ELR (cell line): ENCODE results near the gene GNB1L.

Experiments used
- DNase-seq: peaks from one replicate; pipeline ENCODE4 v3.0.0-alpha.2; 2015; ENCODE audit warnings: low read depth

The GNB1L gene

DNA sequence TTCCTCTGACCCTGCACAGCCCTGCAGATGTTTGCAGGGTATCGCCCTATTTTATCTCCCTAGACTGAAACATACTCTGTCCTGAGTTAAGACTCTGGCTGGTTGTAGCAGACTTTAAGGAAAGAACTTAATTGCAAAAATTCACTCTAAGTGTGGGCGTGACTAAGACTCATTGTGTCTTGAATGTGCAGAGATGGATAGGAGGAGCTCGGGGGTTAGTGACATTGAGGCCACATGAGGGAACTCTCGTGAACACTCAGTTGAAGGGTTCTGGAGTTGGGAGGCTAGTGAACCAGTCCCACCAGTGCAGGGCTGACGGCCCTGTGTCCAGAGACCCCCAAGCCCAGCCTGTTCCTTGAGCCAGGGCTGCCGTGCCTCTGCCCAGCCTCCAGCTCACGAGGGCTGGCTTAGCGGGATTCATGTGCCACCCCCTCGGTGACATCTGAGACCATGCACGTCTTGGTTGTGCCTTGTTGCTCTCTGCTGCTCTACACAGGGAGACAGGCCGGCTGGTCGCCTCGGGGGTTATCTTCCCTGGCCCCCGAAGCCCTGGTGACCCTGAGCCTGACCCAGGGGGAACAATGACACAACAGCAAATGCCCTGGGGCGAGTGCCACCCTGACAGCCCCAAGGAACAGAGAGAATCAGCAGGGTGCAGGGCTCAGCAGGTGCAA, 105.5 kb downstream of the GNB1L start:
- no peak for DNase-seq

DNA sequence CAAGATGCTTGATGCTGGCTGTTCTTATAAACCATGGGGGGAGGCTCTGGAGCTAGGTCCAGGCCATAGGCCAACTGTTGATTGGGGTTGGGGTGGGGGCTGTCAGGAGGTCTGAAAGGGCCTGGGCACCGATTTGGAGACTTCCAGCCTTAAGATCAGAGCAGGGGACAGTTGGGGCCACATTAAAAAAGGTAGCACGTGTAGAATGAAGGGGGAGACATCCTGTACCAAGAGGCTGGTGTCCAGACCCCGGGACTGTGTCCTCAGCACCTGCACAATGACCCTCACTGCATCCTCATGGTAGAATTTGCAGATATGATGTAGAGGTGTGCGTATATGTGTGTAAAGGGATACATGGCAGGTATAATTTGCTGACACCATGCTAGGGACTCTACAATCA, 106.5 kb downstream of the GNB1L start:
- no peak for DNase-seq

DNA sequence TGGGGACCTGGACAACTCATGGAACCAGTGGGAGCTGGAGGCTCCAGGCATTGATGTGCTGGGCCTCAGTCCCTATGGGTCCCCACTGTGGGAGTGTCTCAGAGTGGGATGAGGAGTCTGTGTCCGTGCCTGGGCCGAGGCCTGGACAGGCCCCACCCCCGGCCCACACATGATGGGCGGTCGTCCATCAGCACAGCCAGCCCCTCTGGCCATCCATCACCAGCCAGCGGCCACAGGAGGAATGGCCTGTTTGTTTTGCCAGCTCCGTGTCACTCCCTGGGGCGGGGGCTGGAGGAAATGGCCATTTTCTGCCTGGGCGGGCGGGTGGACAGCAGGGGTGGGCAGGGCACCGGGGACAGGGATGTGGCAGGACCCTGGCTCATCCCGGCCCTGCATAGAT, 107.1 kb downstream of the GNB1L start:
- no peak for DNase-seq

DNA sequence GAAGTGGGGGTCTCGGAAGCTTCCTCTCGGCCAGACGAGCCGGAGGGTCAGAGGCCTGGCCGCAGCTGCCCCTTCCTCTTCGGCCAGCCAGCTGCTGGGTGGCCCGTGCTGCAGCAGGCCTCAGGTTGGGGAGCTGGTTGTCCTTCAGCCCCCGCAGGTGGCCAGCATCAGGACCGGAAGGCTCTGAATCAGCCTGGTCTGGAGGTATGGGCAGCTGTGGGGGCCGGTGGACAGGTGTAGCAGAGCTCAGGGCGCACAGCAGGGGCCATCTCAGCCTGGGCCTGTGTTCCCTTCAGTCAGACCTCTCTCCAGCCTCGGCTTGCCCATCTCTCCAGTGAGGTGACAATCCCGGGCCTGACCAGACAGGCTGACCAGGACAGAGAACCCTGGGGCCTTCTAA, 107.9 kb downstream of the GNB1L start:
- DNase-seq = no peak

DNA sequence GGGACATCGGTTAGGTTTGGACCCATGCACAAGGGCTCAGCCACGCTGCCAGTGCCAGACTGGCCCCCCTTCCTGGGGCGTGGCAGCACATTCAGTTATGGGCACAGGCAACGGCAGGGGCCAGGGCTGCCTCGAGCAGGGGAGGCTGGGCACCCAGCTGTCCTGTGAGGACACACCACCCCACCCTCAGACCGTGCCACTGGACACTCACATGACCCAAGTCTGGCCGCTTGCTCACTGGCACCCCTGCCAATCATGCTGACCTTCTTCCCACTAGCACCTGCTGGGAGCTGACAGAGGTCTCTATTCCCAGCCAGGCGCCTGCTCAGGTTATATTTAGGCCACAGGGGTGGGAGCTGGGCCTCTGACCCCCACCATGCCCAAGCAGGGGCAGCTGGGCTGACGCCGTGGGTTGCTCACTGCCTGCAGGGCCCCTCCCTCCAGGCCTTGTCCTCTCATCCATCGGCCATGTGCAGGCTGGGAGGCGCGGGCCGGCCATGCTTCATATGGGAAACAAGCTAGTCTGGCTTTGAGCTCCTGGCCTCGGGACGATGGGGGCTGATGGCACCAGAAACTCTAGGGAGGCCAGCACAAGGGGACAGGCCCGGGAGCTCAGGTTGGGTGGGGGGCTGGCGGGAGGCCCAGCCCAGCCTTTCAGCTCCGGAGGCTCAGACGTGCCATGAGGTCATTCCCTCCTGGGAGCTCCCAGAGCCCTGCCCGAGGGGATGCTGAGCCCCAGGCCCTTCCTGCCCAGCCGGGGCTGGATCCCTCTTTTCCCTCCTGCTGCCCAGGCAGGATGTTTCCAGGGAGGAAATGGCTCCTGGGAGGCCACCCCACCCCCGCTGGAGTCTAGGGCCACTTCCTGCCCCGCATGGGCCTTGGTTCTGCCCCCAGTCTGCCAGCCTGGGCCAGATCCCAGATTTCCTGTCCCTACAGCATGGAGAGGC, 109.2 kb downstream of the GNB1L start:
- DNase-seq = no peak

DNA sequence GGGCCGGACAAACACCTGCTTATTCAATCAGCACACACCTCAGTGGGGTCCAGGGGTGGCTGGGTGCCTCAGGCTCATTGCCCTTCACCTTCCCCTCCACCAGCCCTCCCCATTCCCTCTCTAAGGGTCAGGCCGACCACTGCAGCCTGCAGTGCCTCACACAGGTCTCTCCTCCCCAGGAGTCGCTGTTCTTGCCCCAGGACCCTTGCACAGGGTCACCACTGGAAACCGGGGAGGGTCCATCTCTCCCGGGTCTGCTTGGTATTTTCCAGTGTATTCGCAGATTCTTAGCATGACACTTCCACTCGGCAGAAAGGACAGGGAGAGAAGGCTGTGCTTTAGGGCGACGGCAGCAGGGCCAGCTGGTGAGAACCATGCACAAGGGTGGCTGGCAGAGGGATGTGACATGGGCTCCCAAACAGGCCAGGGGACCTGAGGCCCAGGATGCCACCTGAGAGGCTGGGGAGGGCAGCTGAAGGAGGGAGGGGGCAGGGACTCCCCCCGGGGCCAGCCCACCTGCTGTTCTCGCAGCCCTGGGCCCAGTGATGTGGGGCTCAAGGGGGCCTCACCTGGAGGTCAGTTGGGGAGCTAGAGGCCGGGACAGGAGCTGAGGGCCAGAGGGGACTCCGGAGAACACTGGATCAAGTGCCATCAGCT, 110.2 kb downstream of the GNB1L start:
- DNase-seq = no peak

DNA sequence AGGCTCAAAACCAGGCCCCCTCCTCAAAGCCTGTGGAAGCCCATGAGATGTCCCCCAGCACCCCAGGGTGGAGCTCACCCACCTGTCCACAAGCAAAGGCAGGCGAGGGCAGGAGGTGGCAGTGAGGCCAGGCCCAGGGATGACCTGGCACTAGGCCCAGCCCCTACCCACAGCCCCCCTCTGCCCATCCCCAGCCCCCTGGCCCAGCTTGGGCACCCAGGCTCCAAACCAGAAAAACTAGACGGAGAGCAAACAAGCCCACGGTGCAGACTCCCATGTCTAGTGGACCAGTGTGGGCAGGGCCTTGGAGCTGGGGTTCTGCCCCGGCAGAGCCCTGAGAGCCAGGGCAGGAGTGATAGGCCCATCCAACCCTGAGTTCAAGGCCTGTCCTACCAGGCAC, 111.0 kb downstream of the GNB1L start:
- DNase-seq = no peak

DNA sequence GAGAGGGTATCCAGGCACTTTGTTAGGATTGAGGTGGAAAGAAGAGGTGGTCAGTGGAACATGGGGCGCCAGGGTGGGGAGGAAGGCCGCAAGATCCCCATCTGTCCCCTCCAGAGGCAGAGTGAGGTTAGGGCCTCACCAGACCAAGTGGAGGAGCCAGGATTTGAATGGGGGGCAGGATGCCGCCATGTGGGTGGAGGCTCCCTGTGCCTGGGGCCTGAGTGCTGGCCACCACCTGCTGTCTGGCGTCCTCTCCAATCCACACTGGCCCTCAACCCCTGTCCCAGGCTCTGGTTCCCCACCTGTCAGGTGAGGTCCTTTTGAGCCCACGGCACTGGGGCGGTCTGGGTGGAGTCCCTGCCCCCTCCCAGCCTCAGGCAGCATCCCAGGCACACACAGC, 111.6 kb downstream of the GNB1L start:
- no peak for DNase-seq

DNA sequence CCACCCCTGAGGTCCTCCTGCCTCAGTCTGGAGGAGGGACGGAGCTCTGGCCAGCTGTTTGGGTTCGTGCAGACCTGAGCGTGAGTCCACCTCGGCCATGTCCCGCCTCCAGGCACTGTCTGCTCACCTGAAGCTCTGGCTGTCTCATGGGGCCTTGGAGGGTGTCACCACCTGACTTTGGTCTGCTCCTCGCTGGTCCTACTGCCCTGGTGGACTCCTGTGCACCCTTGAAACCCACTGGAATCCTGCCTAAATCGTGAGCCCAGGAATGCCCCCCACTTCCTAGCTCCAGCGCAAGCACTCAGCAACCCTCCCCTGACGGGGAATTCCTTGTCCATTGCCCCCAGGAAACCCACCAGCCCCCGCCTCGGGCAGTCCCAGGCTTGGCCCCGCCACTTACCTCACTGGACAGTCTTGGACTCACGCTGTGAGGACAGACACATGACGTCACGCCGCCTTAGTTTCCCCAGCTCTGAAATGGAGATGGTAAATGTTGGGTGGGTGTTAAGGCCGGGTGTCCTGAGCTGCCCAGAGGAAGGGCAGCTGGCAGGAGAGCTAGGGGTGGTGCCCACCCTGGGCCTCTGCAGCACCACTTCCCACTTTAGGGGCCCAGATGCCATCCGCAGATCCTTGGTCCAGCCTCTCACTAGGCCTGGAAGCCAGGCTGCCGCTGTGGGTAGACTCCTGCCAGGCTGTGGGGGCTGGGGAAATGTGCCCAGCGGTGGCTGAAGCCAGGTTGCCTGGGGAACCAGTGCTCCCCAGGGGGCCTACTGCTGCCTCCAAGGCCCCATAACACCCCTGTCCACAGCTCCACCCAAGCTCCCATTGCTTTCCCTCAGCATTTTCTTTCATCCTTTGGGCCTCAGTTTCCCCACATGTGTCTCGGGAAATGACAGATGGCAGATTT, 112.3 kb downstream of the GNB1L start:
- no peak for DNase-seq

DNA sequence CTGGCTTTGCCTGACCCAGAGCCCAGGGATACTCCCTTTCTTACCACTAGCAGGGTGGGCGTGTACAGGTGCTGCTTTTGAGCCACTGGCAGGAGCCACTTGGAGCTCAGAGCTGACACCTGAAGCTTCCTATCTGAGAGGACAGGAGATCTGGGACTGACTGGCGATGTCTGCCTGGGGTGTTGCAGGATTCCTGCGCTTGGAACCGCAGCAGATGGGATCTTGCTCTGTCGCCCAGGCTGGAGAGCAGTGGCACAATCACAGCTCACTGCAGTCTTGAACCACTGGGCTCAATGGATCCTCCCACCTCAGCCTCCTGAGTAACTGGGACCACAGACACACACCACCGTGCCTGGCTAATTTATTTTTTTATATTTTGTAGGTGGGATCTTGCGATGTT, 113.6 kb downstream of the GNB1L start:
- DNase-seq = no peak

DNA sequence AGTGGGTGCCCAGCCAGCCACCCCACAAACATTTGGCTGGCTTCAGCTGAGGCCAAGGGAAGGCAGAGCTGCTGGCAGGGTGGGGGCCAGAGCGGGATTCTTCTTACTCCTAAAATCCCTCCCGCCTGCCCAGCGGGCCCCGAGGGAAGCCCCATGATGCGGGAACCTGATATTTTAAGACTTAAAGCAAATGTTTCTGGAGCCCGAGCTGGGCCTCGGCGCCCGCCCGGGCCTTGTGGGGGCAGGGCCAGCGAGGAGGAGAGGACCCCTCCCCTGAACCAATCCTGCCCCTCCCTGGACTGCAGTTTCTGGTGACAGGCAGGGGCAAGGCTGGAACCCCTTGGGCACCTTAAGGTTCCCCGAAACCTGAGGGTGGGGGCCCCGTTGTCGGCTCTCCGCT, 114.1 kb downstream of the GNB1L start:
- no peak for DNase-seq

DNA sequence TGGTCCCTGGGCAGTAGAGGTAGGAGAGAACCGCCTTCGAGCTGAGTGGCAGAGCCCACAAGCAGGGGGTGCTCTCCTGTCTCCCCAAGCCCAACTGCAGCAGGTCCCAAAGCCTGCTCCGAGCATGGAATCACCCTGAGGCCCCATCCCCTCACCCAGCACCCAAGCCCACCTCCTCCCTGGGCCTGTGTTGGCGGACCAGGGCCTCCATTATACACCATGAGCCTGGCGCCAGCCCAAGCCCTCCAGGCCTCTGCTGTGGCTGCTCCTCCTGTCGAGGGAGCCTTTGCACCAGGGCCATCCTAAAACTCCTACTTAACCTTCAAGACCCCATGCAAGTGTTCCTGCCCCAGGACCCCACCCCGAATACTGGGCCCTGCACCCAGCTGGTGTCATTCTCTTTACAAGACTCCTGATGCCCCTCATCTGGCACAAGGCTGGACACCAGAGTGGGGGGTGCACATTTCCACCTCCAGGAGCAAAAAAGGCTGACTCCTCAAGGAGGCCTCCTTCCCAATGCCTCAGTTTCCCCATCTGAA, 114.7 kb downstream of the GNB1L start:
- DNase-seq = no peak

DNA sequence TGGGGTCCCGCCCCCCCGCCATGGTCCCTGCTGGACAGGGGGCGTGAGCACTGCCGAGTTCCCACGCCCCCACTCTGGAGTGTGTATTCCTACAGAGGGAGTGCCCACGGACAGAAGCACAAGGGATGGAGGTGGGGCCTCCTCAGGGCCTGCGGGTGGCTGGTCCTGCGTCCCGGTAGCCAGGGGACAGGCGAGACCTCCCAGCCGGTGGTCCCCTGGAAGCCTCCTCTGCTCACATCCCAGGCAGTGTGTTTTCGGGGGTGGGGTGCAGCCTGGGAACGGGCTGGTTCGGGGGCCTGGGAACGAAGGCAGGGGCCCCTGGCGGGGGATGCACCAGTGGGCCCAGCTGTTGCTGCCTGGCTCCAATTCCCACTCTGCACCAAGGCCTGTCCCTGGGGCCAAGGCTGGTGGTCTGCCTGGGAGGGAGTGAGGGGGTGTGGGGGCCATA, 115.2 kb downstream of the GNB1L start:
- no peak for DNase-seq

DNA sequence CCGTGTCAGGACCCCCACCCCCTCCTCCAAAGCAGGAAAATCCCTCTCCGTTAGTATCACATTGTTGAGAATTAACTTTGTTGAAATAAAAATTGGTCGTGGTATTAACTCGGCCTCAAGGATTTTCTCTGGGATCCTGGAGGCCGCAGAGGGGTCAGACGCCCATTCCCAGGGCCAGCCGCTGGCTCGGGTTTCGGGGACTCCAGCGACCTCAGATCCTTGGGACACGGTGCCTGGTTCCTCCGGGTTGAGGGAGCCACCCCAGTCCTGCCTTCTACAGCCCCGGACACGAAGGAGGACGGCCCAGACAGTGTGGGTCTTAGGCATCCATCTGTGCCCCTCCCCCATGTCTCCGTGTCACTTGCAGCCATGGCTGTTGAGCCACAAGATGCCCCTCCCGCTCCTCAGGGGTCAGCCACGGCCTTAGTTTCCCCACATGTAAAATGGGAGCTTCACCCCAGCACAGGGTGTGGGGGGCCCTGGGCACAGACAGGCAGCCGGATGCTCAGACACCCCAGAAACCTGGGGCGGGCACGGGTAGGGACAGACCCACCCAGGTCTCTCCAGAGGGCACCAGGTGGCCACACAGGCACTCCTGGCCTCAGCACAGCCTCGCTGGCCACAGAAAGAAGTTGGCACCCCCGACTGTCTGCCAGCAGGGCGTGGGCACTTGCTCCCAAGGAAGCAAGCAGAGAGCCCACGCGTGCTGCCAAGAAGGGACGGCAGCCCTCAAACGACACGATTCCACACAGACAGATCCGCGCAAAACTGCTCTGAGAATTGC, 115.8 kb downstream of the GNB1L start:
- no peak for DNase-seq

DNA sequence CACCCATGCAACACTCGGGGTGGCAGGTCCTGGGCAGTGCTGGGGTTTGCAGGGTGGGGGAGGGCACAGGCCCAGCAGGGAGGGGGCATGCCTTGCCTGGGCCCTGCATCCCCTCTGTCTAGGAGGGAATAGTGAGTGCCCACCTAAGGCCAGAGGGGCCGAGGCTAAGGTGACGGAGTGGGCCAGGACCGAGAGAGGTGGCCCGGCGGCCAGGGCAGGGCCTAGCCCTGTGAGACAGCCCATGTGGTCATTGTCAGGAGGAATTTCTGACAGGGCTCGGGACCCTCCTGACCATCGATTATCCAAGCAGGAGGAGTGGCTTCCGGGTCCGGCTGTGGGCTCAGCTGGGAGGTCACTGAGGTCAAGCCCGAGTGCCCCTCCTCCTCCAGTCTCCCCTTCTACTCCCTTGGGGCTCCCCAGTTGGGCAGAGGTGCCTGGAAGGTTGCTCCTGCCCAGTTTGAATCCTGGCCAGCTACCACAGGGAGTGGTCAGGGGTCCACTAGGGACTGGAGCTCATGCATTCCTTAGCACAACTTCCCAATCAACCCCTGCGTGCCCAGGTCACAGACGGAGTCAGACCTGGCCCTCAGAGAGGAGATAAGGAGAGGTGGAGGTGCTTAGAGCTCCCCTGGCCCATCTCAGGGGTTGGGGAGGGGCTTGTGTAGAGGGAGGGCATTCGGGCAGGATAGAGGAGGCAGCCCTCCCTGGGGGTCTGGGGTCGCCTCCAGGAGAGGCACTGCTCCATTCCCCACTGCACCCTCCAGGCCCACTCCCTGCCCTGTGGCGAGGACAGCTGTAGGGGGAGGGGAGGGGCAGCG, 116.6 kb downstream of the GNB1L start:
- no peak for DNase-seq

DNA sequence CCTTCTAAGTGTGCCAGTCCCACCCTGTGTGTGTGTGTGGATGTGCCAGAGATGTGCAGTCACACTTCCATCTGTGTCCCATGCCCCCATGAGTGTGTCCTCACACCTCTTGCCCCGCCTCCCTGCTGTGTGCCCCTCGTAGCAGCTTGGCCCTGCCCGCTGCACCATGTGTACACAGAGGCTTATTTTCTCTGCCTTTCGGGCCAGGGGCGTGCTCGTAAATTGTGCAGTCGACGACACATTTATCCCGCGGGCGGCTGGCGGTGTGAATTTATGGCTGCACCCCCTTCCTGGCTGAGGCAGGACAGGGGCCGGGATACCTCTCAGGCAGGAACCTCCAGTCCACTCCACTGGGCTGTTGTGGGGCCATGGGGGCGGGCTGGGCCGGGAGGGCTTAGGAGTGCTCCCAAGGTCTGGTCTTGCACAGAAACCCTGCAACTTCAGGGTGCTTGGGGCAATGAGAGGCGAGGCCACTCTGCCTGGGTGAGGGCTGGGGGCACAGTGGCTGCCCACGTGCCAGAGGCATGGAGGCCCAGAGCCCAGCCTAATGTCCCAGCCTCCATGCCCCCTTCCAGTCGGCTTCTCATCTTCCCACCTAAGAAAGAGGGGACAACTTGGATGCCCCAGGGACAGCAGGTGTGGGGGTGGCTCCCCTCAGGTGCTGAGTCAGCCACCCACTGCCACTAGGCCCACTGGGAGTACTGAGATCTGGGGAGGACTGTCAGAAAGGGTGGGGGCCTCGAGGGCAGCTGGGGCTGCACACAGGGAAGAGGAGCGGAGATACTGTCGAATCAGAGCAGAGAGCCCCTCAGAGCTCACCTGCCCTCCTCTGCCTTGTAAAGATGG, 118.8 kb downstream of the GNB1L start:
- DNase-seq = no peak

DNA sequence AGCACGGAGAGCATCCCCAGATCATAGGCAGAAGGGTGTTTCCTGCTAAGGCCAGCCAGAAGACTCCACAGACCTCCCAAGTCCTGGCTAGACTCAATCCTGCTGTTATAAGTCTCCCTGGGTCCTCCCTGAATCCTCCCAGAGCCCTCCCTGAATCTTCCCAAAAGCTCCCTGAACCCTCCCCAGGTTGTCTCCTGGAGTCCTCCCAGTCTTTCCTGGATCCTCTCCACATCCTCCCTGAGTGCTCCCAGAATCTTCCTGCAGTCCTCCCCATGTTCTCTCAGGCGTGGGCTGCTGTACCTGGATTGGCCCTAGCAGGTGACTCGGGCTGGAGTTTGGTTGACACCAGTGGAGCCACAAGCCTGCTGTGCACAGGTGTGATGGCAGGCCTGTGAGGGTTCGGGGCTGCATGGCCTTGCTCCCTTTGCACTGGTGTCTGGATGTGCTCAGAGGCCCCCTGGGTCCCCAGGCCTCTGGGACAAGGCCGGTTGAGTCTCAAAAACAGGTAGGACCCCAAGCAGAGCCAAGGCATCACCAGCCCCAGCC, 119.8 kb downstream of the GNB1L start:
- no peak for DNase-seq

DNA sequence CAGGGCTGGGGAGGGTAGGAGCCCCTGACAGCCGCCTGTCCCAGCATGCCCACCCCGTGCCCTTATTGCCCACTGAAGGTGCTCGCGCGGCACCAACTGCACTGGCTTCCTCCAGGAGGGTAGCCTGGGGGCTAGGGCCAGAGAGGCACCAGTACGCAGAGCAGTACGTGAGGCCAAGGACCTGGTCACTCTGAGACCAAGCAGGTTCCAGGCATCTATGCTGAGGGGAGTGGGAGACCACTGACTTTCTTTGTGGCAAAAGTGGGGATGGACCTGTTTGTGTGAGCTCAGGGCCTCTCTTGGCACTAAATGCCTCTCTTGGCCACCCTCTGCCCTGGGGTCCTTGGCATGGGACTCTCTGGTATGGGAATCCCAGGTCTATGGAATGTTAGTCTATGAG, 120.5 kb downstream of the GNB1L start:
- DNase-seq = no peak

DNA sequence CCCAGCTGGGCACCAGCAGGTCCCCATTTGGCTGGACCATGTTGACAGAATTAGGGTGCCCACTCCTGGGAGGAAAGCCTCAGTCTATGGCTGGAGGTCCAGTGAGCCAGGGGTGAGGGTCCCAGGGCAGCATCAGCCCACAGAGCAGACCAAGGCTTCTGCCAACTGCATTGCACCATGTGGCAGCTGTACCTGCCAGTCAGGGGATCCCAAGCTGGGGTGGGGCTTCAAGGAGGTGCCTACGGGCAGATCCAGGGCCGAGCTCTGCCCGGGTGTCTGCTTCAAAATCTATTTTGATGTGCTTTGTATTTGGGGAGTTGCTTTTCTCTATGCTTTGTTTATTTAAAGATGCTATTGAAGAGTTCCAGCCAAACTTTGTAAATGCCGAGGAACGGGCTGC, 120.9 kb downstream of the GNB1L start:
- no peak for DNase-seq
